Ovary (tissue), 3 donors: ENCODE data around the gene FILIP1L.

Source experiments
- EP300 ChIP-seq: sonication (generic); formaldehyde crosslinking; IDR thresholded peaks from one replicate; pipeline ENCODE4 v1.6.1; 2017; ENCODE audit warnings: antibody characterized with exemption
- POLR2A ChIP-seq: fragments of 450-650 bp; IDR thresholded peaks from one replicate; pipeline ENCODE4 v1.6.1; 2017; ENCODE audit warnings: antibody characterized with exemption, mild to moderate bottlenecking, moderate library complexity
- TF ChIP-seq, protein P1 (sequence below), 3 donors: fragments of 450-650 bp in 2 of 3; fragments of 200-600 bp in 1 of 3; IDR thresholded peaks; one replicate each; pipeline versions ENCODE4 v1.5.1 to v1.8.0; 2016 to 2022; ENCODE audit warnings: antibody characterized with exemption in 3 of 3, mild to moderate bottlenecking in 1 of 3
- donor health status: DM: no; HTN: no; CAD: no.

DNA sequence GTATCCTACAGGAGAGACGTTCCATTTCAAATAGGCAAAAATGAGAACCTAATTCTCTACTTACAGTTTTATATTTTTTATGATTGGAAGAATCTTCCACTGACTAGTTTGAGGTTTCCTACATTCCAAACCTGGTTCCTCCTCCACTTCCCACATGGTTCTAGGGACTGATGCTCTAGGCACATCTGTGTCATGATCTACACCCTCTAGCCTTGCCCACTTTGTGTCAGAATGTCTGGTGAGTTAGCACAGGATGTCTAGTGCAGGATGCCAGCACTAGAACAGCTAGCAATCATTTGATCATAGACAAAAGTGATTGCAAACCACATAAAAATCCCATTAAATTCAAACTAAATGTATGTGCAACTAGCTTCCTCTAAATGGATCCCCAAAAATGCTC lies 26.7 kb upstream of the FILIP1L start:
- TF ChIP-seq, protein P1, sequence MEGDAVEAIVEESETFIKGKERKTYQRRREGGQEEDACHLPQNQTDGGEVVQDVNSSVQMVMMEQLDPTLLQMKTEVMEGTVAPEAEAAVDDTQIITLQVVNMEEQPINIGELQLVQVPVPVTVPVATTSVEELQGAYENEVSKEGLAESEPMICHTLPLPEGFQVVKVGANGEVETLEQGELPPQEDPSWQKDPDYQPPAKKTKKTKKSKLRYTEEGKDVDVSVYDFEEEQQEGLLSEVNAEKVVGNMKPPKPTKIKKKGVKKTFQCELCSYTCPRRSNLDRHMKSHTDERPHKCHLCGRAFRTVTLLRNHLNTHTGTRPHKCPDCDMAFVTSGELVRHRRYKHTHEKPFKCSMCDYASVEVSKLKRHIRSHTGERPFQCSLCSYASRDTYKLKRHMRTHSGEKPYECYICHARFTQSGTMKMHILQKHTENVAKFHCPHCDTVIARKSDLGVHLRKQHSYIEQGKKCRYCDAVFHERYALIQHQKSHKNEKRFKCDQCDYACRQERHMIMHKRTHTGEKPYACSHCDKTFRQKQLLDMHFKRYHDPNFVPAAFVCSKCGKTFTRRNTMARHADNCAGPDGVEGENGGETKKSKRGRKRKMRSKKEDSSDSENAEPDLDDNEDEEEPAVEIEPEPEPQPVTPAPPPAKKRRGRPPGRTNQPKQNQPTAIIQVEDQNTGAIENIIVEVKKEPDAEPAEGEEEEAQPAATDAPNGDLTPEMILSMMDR (IDR thresholded peaks at IDR 0.05) = no peak
- TF ChIP-seq POLR2A = no peak
- TF ChIP-seq EP300 = no peak
